Right kidney (tissue), 1 donor: ENCODE measurements around the gene FZD8.

ENCODE experiments used
- DNase-seq: peaks from one replicate; pipeline ENCODE4 v3.0.0-alpha.2; 2016

Gene FZD8

GRCh38 chr10:35607475-35608327 is 34.4 kb downstream of the FZD8 start:
- DNase-seq, result peak; percentile 68

- no peak for DNase-seq
These were observed 35.7 kb downstream of the FZD8 start for GRCh38 chr10:35606430-35606829.

GRCh38 chr10:35605191-35605590 is 36.9 kb downstream of the FZD8 start, which contains the start of gene GJD4:
TSS of gene GJD4 (plus strand) at chr10:35605341. CDS start at chr10:35605568, 227 bp downstream.
- DNase-seq, result no peak

- DNase-seq, result no peak
These were observed 41.9 kb downstream of the FZD8 start for GRCh38 chr10:35600193-35600592.

GRCh38 chr10:35598379-35598778 is 43.7 kb downstream of the FZD8 start:
- no peak for DNase-seq

- no peak for DNase-seq
These were observed 47.0 kb downstream of the FZD8 start for GRCh38 chr10:35595106-35595505.

- DNase-seq, result no peak
These were observed 47.7 kb downstream of the FZD8 start for GRCh38 chr10:35594115-35595079.

GRCh38 chr10:35592441-35592840 is 49.7 kb downstream of the FZD8 start:
- DNase-seq, result no peak

GRCh38 chr10:35588836-35589235 is 53.3 kb downstream of the FZD8 start:
- no peak for DNase-seq
